Measurements from ENCODE around the gene TEKT2. TPM values are rescaled to one million over a fixed set of nuclear protein-coding genes. Genes with fewer than 3 reads are reported as not detected.
A peak's percentile ranks its signal among the peaks of the same experiment; 100 is the strongest.

The TEKT2 gene
- total RNA-seq, 1 donor = 4.8 TPM

DNA sequence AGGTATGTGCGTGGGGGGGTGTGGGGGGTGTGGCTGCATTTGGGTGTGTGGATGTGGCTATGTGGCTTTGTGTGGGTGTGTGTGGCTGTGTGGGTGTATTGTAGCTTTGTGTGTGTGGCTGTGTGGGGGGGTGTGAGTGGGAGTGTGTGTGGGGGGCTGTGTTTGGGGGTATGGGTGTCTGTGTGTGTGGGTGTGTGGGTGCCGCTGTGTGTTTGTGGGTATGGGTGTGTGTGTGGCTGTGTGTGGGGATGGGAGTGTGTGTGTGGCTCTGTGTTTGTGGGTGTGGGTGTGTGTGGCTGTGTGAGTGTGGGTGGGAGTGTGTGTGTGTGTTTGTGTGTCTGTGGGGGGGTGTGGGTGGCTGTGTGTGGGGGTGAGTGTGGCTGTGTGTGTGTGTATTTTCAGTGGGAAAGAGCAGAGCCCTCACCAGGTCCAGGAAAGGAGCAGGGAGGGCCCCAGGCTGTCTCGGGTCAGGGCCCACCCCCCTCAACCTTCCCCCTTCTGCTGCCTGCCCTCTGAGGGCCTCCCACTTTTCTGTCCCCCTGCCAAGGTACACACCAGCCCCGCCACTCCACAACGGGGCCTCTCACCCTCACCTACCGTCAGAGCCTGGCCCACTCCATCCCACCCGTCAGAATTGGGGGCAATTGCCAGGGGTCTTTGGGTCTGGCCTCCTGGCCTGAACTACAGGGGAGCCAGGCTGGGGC is 43.1 kb downstream of the TEKT2 start:
- DNase-seq (ENCODE audit: low read depth in 2 of 3, low spot score in 2 of 3) = no peak

DNA sequence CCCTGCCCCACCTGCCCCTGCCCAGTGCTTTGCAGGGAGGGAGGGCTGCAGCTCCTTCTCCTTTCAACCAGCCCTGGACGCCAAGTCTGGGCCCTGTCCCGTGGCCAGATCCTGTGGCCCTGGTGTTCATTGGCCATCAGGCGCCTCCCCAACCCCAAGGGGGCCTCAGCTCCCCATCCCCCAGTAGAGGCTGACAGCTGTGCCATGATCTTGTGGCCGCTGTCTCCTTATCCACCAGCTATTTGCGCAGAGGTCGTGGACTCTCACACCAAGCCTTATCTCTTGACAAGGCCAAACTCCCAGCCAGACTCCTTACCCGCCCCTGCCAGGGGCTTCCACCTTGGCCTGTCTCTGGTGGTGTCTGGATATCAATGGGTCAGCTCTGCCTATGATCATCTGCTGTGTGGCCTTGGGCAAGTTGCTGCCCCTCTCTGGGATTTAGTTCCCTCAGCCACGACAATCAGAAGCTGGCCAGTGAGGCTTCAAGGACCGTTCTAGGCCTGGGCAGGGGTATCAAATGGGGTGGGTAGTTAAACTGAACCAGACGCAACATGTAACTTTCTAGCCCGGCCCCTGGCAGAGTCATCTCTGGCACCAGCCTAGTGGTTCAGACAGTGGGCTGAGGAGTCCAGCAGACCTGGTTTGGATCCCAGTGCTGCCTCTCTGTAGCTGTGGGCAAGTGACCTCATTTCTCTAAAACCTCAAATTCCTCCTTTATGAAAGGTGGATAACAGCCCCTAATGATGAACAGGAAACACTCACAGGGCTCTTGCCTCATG is 44.4 kb downstream of the TEKT2 start:
- DNase-seq (ENCODE audit: low read depth in 2 of 3, low spot score in 2 of 3) = no peak

DNA sequence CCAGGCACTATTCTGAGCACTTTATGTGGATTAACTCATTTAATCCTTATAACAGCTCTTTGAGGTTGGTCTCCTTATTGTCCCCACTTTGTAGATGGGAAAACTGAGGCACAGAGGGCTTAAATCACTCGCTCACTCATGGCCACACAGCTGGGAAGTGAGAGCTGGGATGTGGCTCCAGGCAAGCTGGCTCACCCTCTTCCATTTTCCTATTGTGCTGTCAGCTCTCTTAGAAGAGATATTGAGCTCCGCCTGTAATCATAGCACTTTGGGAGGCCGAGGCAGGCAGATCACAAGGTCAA is 45.0 kb downstream of the TEKT2 start:
- no peak for DNase-seq (ENCODE audit: low read depth in 2 of 3, low spot score in 2 of 3)

DNA sequence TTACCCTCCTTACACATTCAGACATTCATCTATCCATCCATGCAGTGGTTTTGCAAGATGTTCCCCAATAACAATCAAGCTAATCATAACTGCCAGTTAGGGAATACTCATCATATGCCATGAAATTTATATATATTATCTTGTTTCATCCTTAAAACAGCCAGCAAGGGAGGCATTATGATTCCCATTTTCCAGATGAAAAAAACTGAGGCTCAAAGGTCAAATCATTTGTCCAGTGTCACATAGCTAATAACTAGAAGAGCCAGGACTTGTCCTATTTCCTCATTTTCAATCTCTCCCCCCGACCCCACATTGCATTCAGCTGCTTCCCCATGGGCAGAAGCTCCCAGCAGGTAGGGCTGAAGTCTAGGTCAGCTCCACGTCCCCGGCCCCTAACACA is 48.1 kb downstream of the TEKT2 start:
- DNase-seq (ENCODE audit: low read depth in 2 of 3, low spot score in 2 of 3) = no peak

DNA sequence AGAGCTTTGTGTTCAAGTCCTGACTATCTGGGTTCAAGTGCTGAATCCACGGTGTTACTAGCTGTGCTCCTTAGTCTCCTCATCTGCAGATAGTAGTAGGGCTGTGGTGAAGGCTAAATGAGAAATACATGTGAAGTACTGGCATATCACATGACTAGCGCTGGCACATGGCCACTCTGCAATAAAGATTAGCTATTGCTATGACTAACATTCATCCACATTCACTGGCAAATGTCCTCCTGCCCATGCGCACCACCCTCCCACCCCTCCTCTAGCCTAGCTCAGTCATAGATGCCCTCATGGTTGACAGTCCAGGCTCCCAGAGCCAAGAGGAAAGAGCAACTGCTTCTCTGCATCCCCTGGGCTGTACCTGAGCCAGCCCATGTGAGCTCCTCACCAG is 49.6 kb downstream of the TEKT2 start:
- peak in 1 of 3 donors; percentile 15 for DNase-seq (ENCODE audit: low read depth in 2 of 3, low spot score in 2 of 3)

DNA sequence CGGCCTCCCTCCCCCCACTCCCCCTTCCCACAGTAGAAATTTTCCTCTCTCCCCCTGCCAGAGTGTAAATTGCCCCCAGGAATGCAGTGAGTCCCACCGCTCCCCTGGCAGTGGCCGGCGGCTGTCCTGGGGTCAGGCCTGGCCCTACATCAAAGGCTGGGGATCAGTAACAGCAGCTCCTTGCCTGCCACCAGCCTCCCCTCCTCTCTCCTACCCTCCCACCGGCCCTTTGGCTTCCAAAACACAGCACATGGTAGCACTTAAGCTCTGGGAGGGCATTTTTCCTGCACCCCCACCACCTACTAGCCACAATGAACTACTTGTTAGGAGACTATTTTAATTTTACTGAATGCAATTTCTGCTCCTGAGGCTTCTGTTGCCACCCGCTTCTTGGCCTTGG is 50.1 kb downstream of the TEKT2 start:
- DNase-seq (ENCODE audit: low read depth in 2 of 3, low spot score in 2 of 3) = no peak

DNA sequence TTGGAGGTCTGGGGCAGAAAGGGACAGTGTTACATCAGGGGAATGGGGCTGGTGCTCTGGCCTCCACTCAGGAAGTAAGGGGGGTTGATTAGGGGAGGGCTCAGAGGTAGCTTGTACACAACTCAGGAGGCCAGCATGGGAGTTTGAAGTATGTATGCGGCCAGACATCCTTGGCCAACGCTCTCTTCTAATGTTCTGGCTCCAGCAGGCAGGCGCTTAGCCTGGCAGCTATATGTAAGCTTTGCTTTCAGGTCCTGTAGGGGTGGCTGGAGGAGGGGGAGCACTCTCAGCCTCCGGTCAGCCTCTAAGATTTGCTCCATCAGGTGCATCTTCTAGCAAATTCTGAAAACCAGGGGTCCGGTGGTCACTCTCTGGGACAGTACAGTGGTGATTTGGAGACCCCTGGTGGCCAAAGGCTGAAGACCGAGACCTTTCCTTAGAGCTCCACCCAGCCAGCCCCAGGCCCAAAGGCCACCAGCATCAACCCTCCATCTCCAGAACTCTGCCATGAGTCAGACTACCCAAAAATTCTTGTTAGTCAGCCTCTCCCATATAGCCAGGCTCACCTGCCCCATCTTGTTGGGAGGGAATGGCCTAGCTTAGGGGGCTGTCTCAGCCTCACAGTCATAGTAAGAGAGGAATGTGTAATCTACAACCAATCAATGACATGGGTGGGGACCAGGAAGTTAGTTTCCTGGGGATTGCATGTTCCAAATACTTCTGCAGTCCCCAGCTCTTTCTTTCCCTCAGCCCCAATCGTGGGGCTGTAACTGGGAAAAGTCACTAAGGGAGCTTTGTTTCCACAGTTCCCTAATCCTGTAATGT is 50.8 kb downstream of the TEKT2 start:
- peak in 2 of 3 donors; percentile 53 to 66 for DNase-seq (ENCODE audit: low read depth in 2 of 3, low spot score in 2 of 3)

DNA sequence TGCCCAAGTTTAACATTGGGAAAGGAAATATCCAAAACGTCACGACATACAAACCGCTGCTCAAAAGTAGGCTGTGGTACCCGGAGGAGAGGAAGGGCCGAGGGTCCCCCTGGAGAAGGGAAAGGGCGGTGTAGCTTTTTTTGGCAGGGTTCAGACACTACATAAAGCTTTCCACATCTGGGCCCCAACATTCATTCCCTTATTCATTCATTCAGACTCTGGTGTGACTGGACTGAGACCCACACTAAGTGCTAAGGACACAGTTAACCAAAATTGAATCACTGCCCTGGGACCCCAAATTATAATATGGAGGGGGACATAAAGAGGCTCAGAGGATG is 51.4 kb downstream of the TEKT2 start:
- DNase-seq (ENCODE audit: low read depth in 2 of 3, low spot score in 2 of 3) = no peak

DNA sequence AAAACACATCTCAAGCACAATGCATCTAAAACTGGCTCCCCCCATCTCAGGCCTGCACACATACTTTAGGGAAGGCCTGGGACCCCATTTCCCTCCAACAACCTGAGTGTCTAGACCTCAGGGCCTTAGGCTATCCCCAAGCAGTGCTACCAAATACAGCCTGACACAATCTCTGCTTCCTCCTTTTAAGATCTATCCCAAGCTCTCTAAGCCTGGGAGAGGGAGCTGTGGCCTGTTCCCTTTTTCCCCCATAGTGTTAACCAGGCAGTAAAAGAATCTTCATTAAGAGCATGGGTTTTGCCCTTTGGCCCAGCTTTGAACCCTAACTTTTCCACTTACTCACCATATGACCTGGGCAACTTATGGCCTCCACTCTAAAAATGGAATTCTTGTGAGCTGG is 51.9 kb downstream of the TEKT2 start:
- DNase-seq (ENCODE audit: low read depth in 2 of 3, low spot score in 2 of 3) = no peak

DNA sequence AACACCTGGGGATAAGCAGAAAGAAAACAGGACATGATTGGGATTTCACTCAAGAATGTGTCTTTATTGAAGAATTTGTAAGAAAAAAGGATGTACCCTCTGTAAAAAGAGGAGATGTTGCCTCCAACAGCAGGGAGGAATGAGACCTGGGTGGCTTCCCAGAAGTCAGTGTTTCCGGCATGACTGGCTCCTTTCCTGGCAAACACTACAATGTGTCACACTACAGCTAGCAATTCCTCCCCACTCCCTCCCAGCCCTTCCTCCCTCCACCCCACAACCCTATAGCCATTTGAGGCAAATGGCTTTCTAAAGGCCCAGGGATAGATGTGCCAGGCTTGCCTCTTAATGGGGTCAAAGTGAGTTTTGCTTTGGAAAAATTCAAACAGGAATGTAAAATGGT is 52.6 kb downstream of the TEKT2 start:
- no peak for DNase-seq (ENCODE audit: low read depth in 2 of 3, low spot score in 2 of 3)

DNA sequence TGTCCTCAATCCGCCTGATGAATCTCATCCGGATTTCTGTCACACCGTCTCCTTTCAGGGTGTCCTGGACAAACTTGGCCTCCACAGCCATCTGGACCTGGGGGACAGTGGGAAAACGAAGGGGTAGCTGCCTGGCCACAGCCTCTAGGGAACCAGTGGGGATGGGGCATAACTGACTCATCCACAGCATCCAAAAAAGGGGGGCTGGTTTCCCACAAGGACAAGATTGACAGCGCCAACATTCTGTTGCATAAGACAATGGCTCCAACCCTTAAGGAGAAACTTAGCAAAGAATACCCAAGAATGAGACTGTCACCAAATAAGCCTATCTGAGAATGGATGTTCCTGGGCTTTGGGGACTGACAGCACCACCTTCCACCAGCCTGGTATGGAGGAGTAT is 53.3 kb downstream of the TEKT2 start:
- no peak for DNase-seq (ENCODE audit: low read depth in 2 of 3, low spot score in 2 of 3)

DNA sequence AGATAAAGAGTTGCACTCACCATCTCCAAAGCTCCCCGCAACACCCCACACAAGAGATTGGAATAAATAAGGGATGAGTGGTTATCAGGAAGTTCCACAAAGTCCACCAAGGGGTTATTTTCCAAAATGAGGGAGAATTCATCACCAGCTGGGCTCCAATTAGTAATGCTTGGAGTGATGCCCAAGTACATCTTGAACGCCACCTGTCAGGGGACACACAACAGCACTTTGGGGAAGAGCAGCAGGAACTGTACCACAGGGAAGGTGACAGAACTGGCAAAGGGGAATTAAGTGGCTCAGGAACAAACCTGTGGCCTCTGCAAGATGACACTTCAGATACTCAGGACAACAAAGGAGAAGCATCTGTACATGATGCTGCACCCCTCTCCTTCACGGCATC is 53.9 kb downstream of the TEKT2 start:
- DNase-seq (ENCODE audit: low read depth in 2 of 3, low spot score in 2 of 3) = no peak

Other genes starting within 250 kb of the TEKT2 start
- gene AGO1, start 200.9 kb upstream of the TEKT2 start, total RNA-seq = 39.3 TPM
- gene AGO3, start 153.0 kb upstream of the TEKT2 start, total RNA-seq = 17.2 TPM
- 42.5 TPM for gene ADPRS, start 4.8 kb downstream of the TEKT2 start, total RNA-seq
- gene COL8A2, start 41.1 kb downstream of the TEKT2 start, total RNA-seq = 0.81 TPM
- 40.1 TPM for gene TRAPPC3, start 65.4 kb downstream of the TEKT2 start, total RNA-seq
- gene MAP7D1, start 72.1 kb downstream of the TEKT2 start, total RNA-seq = 105 TPM
- 42.8 TPM for gene THRAP3, start 140.3 kb downstream of the TEKT2 start, total RNA-seq
- 7.5 TPM for gene SH3D21, start 222.3 kb downstream of the TEKT2 start, total RNA-seq
- 143 TPM for gene EVA1B, start 239.6 kb downstream of the TEKT2 start, total RNA-seq

Measured in hematopoietic multipotent progenitor cell (in vitro differentiated cells).